Body of pancreas (tissue), 4 donors: ENCODE measurements around the gene BAAT.

Experiments
- CTCF ChIP-seq, 7 experiments: fragments of 450-650 bp in 4 of 7; fragments of 200-600 bp in 3 of 7; sonication (generic) in 3 of 7; IDR thresholded peaks; one replicate each; pipeline ENCODE4 v1.5.1; 2016 to 2019; ENCODE audit warnings: antibody characterized with exemption in 7 of 7
- POLR2A ChIP-seq, 3 donors: fragments of 450-650 bp; IDR thresholded peaks; one replicate each; pipeline ENCODE4 v1.6.1; 2016; ENCODE audit warnings: antibody characterized with exemption in 3 of 3, mild to moderate bottlenecking in 2 of 3

- no peak for TF ChIP-seq POLR2A (IDR thresholded peaks at IDR 0.05)
- TF ChIP-seq CTCF (IDR thresholded peaks at IDR 0.05): no peak
Observed at GRCh38 chr9:101397746-101398067, 12.9 kb upstream of the BAAT start.
